Esophagus squamous epithelium (tissue), 5 donors: Measurements from ENCODE around the gene UQCC2. TPM values are rescaled to one million over a fixed set of nuclear protein-coding genes. Genes with fewer than 3 reads are reported as not detected.

ENCODE experiments used
- DNase-seq: peaks from one replicate; lab custom pipeline; 2025; lab: John Stamatoyannopoulos, UW
- H3K27ac ChIP-seq, 4 donors: fragments of 200-600 bp; sonication (generic); one replicate each; pipeline ENCODE4 v1.5.1; 2016 to 2019; ENCODE audit warnings: mild to moderate bottlenecking in 1 of 4
- H3K27me3 ChIP-seq, 4 donors: fragments of 200-600 bp; sonication (generic); 1 replicate in 3 of 4; 2 replicates in 1 of 4; pipeline versions ENCODE4 v1.5.1 to v1.6.0; 2017 to 2021; ENCODE audit warnings: antibody characterized with exemption in 1 of 4
- H3K36me3 ChIP-seq, 3 donors: fragments of 200-600 bp; sonication (generic); one replicate each; pipeline ENCODE4 v1.5.1; 2016 to 2019
- H3K4me1 ChIP-seq, 3 donors: fragments of 200-600 bp; sonication (generic); one replicate each; pipeline ENCODE4 v1.5.1; 2017 to 2019
- H3K4me3 ChIP-seq, 4 donors: fragments of 200-600 bp; sonication (generic); 1 replicate in 3 of 4; 2 replicates in 1 of 4; pipeline ENCODE4 v1.5.1; 2016 to 2019; ENCODE audit warnings: mild to moderate bottlenecking in 2 of 4, moderate library complexity in 1 of 4
- H3K9me3 ChIP-seq, 3 donors: fragments of 200-600 bp; sonication (generic); one replicate each; pipeline ENCODE4 v1.5.1; 2016 to 2019
- POLR2A ChIP-seq, 4 donors: fragments of 450-650 bp; IDR thresholded peaks; one replicate each; pipeline ENCODE4 v1.6.1; 2017; ENCODE audit warnings: antibody characterized with exemption in 4 of 4, mild to moderate bottlenecking in 4 of 4, moderate library complexity in 3 of 4
- WGBS, 2 donors: methylation state at CpG; one replicate each; pipeline ENCODE4 v1.1.5; 2018; 5-methylcytosine and 5-hydroxymethylcytosine counted together
- intact Hi-C: fragments of 100-400 bp; cut with DNase I; formaldehyde crosslinking; loops from one replicate; pipeline ENCODE4 v1.15.0; 2022
- total RNA-seq, 4 donors: library from RNA; depleted of rRNA; stranded (reverse); fragments of >200 nt; gene quantifications; one replicate each; pipeline ENCODE4 v1.1.0, GENCODE V29; 2016
- TF ChIP-seq, protein P1 (sequence below), 6 experiments: fragments of 450-650 bp in 4 of 6; fragments of 200-600 bp in 2 of 6; sonication (generic) in 2 of 6; IDR thresholded peaks; one replicate each; pipeline ENCODE4 v1.5.1; 2016 to 2019; ENCODE audit warnings: antibody characterized with exemption in 6 of 6, mild to moderate bottlenecking in 4 of 6, moderate library complexity in 4 of 6
- donor health status: DM: yes; HTN: yes; CAD: no.

Gene UQCC2
- total RNA-seq, 4 donors from 2014 or later, result 7.8 to 36.8 (median 13.7) TPM

GRCh38 chr6:33747823-33748222 lies 36.3 kb upstream of the UQCC2 start:
- WGBS, 2 donors, result 89% methylated on average over 3 to 5 of the region's 5 CpGs
- peaks cover 0 to 33% (median 0%) of the 10 kb centered on the region in 4 donors for H3K27me3 ChIP-seq
- H3K36me3 ChIP-seq, result no peaks in the 10 kb centered on the region
- H3K4me3 ChIP-seq, result no peak overlapping the region
- H3K9me3 ChIP-seq, result no peaks in the 10 kb centered on the region
- DNase-seq, result no peak
- intact Hi-C loops, result no loop called here
- no peak for TF ChIP-seq POLR2A (IDR thresholded peaks at IDR 0.05)
- TF ChIP-seq, protein P1, sequence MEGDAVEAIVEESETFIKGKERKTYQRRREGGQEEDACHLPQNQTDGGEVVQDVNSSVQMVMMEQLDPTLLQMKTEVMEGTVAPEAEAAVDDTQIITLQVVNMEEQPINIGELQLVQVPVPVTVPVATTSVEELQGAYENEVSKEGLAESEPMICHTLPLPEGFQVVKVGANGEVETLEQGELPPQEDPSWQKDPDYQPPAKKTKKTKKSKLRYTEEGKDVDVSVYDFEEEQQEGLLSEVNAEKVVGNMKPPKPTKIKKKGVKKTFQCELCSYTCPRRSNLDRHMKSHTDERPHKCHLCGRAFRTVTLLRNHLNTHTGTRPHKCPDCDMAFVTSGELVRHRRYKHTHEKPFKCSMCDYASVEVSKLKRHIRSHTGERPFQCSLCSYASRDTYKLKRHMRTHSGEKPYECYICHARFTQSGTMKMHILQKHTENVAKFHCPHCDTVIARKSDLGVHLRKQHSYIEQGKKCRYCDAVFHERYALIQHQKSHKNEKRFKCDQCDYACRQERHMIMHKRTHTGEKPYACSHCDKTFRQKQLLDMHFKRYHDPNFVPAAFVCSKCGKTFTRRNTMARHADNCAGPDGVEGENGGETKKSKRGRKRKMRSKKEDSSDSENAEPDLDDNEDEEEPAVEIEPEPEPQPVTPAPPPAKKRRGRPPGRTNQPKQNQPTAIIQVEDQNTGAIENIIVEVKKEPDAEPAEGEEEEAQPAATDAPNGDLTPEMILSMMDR (IDR thresholded peaks at IDR 0.05), result no peak
- peak overlapping the region; percentile 66 to 91 (median 82) for H3K27ac ChIP-seq
- H3K4me1 ChIP-seq, result peaks cover 16 to 45% (median 34%) of the 10 kb centered on the region in 3 donors

- TF ChIP-seq POLR2A (IDR thresholded peaks at IDR 0.05), result peak in 2 of 4 donors; percentile 37 to 48
- TF ChIP-seq, protein P1 (IDR thresholded peaks at IDR 0.05), result no peak
- intact Hi-C loops, result no loop called here
- peaks cover 5 to 38% (median 24%) of the 10 kb centered on the region in 3 donors for H3K4me1 ChIP-seq
- peak within 1 kb of the TSS; percentile 66 to 91 (median 82) for H3K27ac ChIP-seq
- H3K9me3 ChIP-seq, result no peaks in the 10 kb centered on the region
- H3K36me3 ChIP-seq, result no peaks in the 10 kb centered on the region
- peak within 1 kb of the TSS; percentile 12 to 58 (median 34) for H3K4me3 ChIP-seq
- WGBS, 2 donors, result 38% methylated on average over 7 of the region's 10 CpGs; no CpG with 5 or more reads in 1 of the 2 donors
- H3K27me3 ChIP-seq, result peaks cover 0 to 39% (median 0%) of the 10 kb centered on the region in 4 donors
- no peak for DNase-seq
Measured at GRCh38 chr6:33746651-33747100, 35.2 kb upstream of the UQCC2 start, which contains the start of gene IP6K3. IP6K3 (minus strand) TSS chr6:33746905; CDS start chr6:33735476, 11,429 bp downstream.

DNA sequence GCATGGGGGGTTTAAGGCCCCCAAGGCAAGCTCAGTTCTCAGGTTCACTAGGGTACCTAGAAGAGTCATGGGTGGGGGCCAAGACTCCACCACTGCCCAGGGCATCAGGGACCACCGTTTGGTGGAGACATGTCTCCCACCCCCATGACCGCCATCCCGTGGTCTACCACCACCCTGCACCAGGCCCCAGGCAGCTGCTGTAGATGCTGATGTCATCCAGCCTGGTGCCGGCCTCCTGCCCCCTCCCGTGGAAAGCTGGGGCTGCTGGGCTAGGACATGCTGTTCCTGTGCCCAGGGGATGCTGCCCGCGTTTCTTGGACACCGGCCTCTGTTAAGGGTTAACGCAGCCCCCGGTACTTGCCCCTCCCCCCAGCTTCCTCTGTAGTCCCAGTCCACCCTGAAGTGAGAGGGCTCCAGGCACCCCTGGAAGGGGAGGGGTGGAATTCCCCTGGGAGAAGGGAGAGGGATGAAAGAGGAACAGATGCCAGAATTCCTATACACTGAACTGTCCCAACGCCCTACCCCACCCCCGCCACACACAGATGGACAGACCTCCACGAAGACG lies 34.6 kb upstream of the UQCC2 start:
- peaks cover 4 to 33% (median 21%) of the 10 kb centered on the region in 3 donors for H3K4me1 ChIP-seq
- DNase-seq, result no peak
- intact Hi-C loops, result no loop called here
- peaks cover 0 to 39% (median 0%) of the 10 kb centered on the region in 4 donors for H3K27me3 ChIP-seq
- H3K4me3 ChIP-seq, result peak overlapping the region; percentile 12 to 58 (median 34)
- H3K36me3 ChIP-seq, result no peaks in the 10 kb centered on the region
- H3K27ac ChIP-seq, result peak overlapping the region; percentile 66 to 91 (median 82)
- 28% methylated on average over 3 of the region's 14 CpGs; no CpG with 5 or more reads in 1 of the 2 donors for WGBS, 2 donors
- no peaks in the 10 kb centered on the region for H3K9me3 ChIP-seq
- TF ChIP-seq, protein P1 (IDR thresholded peaks at IDR 0.05), result no peak
- peak in 1 of 4 donors; percentile 10 for TF ChIP-seq POLR2A (IDR thresholded peaks at IDR 0.05)

GRCh38 chr6:33745548-33745947 lies 34.0 kb upstream of the UQCC2 start:
- peak overlapping the region; percentile 64 to 91 (median 82) for H3K27ac ChIP-seq
- peaks cover 0 to 29% (median 15%) of the 10 kb centered on the region in 3 donors for H3K4me1 ChIP-seq
- intact Hi-C loops, result no loop called here
- no peaks in the 10 kb centered on the region for H3K36me3 ChIP-seq
- H3K4me3 ChIP-seq, result peak overlapping the region; percentile 12 to 58 (median 34)
- no peak for TF ChIP-seq POLR2A (IDR thresholded peaks at IDR 0.05)
- TF ChIP-seq, protein P1 (IDR thresholded peaks at IDR 0.05), result no peak
- 70 to 82% methylated on average over 6 to 7 of the region's 7 CpGs for WGBS, 2 donors
- peaks cover 0 to 39% (median 0%) of the 10 kb centered on the region in 4 donors for H3K27me3 ChIP-seq
- no peak for DNase-seq
- no peaks in the 10 kb centered on the region for H3K9me3 ChIP-seq

GRCh38 chr6:33744895-33745546 lies 33.5 kb upstream of the UQCC2 start:
- peaks cover 0 to 39% (median 0%) of the 10 kb centered on the region in 4 donors for H3K27me3 ChIP-seq
- 68 to 80% methylated on average over 2 to 4 of the region's 13 CpGs for WGBS, 2 donors
- intact Hi-C loops, result no loop called here
- peak overlapping the region; percentile 64 to 91 (median 82) for H3K27ac ChIP-seq
- peaks cover 0 to 33% (median 15%) of the 10 kb centered on the region in 3 donors for H3K4me1 ChIP-seq
- TF ChIP-seq, protein P1 (IDR thresholded peaks at IDR 0.05), result no peak
- TF ChIP-seq POLR2A (IDR thresholded peaks at IDR 0.05), result no peak
- peak overlapping the region; percentile 4 to 58 (median 34) for H3K4me3 ChIP-seq
- no peaks in the 10 kb centered on the region for H3K9me3 ChIP-seq
- H3K36me3 ChIP-seq, result no peaks in the 10 kb centered on the region
- DNase-seq, result no peak
